Smooth muscle cell (in vitro differentiated cells): ENCODE data around the gene GRID1. TPM values are rescaled to one million over a fixed set of nuclear protein-coding genes. Genes with fewer than 3 reads are reported as not detected.

Experiments
- DNase-seq: peaks from one replicate; lab custom pipeline; 2025; ENCODE audit not compliant: unreplicated experiment; lab: John Stamatoyannopoulos, UW
- H2AFZ ChIP-seq: fragments of 200-600 bp; sonication (generic); 2 replicates; pipeline ENCODE4 v1.6.0; 2016; ENCODE audit warnings: antibody characterized with exemption, low read depth, mild to moderate bottlenecking
- H3F3A ChIP-seq: fragments of 200-600 bp; sonication (generic); 2 replicates; pipeline ENCODE4 v1.6.0; 2017; ENCODE audit warnings: antibody characterized with exemption, low read depth
- H3K27ac ChIP-seq: fragments of 200-600 bp; sonication (generic); 2 replicates; pipeline ENCODE4 v1.5.1; 2016; ENCODE audit warnings: low read depth, mild to moderate bottlenecking
- H3K27me3 ChIP-seq: fragments of 200-600 bp; sonication (generic); 2 replicates; pipeline ENCODE4 v1.6.1; 2016; ENCODE audit warnings: low read depth, mild to moderate bottlenecking
- H3K36me3 ChIP-seq: fragments of 200-600 bp; sonication (generic); 2 replicates; pipeline ENCODE4 v1.5.1; 2016; ENCODE audit warnings: low read depth
- H3K4me1 ChIP-seq: fragments of 200-600 bp; sonication (generic); 2 replicates; pipeline ENCODE4 v1.5.1; 2016; ENCODE audit warnings: low read depth
- H3K4me2 ChIP-seq: fragments of 200-600 bp; sonication (generic); 2 replicates; pipeline ENCODE4 v1.6.0; 2016; ENCODE audit warnings: mild to moderate bottlenecking
- H3K4me3 ChIP-seq: fragments of 200-600 bp; sonication (generic); 2 replicates; pipeline ENCODE4 v1.5.1; 2016; ENCODE audit warnings: mild to moderate bottlenecking
- H3K79me2 ChIP-seq: fragments of 200-600 bp; sonication (generic); 2 replicates; pipeline ENCODE4 v1.6.0; 2016; ENCODE audit warnings: low read depth, mild to moderate bottlenecking
- H3K9ac ChIP-seq: fragments of 200-600 bp; sonication (generic); 2 replicates; pipeline ENCODE4 v1.6.0; 2016; ENCODE audit warnings: low read depth
- H3K9me3 ChIP-seq: fragments of 200-600 bp; sonication (generic); replicated peaks from 2 replicates; pipeline ENCODE4 v1.5.1; 2016; ENCODE audit warnings: low read depth
- H4K20me1 ChIP-seq: fragments of 200-600 bp; sonication (generic); 2 replicates; pipeline ENCODE4 v1.6.0; 2016; ENCODE audit warnings: low read depth
- WGBS: methylation state at CpG from one replicate; pipeline ENCODE4 v1.1.7; 2016; ENCODE audit warnings: low lambda C conversion rate; 5-methylcytosine and 5-hydroxymethylcytosine counted together
- polyA plus RNA-seq: library from polyadenylated mRNA; unstranded; fragments of >200 nt; fragmentation: Nextera tagmentation; extraction: Ambion mirVana; gene quantifications from 2 replicates; pipeline ENCODE4 v1.2.1, GENCODE V29; 2016
- total RNA-seq: library from RNA; depleted of rRNA; stranded (reverse); fragments of >200 nt; gene quantifications from 2 replicates; pipeline ENCODE4 v1.2.3, GENCODE V29; 2014
- TF ChIP-seq, protein P1 (sequence below): fragments of 200-600 bp; sonication (generic); IDR thresholded peaks from 2 replicates; pipeline ENCODE4 v1.5.1; 2017; ENCODE audit warnings: borderline replicate concordance, mild to moderate bottlenecking, antibody characterized with exemption; ENCODE audit not compliant: insufficient read depth, poor library complexity, severe bottlenecking

GRID1 gene
- total and polyA plus RNA-seq, 2 experiments from 2014 or later: 4.4 to 7.4 TPM

DNA sequence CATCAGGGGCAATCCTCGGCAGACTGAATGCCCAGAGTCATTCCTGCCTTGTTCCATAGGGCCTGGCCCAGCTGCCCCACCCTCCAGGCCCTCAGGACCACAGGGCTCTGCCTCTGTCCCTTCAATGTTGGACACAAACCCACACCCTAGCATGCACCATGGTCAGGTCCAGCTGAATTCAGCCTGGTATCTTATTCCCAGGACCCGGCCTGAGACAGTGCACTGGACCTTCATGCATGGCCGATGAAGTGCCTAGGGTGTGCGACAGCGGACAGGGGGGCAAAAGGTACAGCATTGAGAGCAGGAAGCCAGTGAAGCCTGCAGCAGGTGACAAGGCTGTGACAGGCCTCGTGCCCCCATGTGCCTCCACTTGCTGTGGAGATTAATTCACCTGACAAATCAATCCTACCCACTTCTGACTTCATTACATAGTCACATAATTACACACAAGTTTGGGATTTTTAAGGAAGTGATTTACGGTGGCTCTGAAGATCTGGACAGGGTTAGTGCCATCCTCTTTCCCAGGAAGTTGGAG, 261.9 kb downstream of the GRID1 start:
- no peak for DNase-seq
- Histone ChIP-seq H3K79me2 (no peaks in the 10 kb centered on the region), H3K9ac (no peak overlapping the region), H3K27me3 (no peaks in the 10 kb centered on the region), H3K4me2 (no peak overlapping the region), H3K9me3 (no peaks in the 10 kb centered on the region), H2AFZ (no peak overlapping the region), H3K4me1 (peaks cover 6% of the 10 kb centered on the region), H3F3A (peaks cover 7% of the 10 kb centered on the region), H3K4me3 (no peak overlapping the region), H4K20me1 (no peaks in the 10 kb centered on the region), H3K27ac (no peak overlapping the region), H3K36me3 (no peaks in the 10 kb centered on the region)
- TF ChIP-seq, protein P1, sequence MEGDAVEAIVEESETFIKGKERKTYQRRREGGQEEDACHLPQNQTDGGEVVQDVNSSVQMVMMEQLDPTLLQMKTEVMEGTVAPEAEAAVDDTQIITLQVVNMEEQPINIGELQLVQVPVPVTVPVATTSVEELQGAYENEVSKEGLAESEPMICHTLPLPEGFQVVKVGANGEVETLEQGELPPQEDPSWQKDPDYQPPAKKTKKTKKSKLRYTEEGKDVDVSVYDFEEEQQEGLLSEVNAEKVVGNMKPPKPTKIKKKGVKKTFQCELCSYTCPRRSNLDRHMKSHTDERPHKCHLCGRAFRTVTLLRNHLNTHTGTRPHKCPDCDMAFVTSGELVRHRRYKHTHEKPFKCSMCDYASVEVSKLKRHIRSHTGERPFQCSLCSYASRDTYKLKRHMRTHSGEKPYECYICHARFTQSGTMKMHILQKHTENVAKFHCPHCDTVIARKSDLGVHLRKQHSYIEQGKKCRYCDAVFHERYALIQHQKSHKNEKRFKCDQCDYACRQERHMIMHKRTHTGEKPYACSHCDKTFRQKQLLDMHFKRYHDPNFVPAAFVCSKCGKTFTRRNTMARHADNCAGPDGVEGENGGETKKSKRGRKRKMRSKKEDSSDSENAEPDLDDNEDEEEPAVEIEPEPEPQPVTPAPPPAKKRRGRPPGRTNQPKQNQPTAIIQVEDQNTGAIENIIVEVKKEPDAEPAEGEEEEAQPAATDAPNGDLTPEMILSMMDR: no peak
- WGBS: 90% methylated on average over 7 of the region's 7 CpGs

DNA sequence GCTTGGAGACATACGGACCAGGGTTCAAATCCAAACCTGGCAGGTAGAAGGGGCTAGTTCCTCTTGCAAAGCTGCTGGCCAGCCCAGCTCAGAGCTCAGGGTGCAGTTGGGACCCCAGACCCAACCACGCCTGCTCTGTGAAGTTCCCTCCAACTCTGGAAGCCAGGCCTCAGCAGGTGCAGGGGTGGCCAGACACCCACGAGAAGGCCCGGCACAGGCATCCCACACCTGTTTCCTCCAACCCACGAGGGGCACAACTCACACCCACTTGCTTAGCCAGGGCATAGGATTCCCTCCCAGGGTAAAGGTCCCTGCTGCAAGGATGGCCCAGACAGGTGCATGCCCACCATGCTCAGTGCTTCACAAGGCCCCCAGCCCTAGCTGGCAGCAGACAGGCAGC, 262.4 kb downstream of the GRID1 start:
- H3K9me3 ChIP-seq: no peaks in the 10 kb centered on the region
- TF ChIP-seq, protein P1: no peak
- no peak overlapping the region for H3K27ac ChIP-seq
- no peaks in the 10 kb centered on the region for H3K79me2 ChIP-seq
- H3K4me3 ChIP-seq: no peak overlapping the region
- DNase-seq: no peak
- H2AFZ ChIP-seq: no peak overlapping the region
- no peaks in the 10 kb centered on the region for H3K36me3 ChIP-seq
- no peaks in the 10 kb centered on the region for H3K27me3 ChIP-seq
- no peak overlapping the region for H3K4me2 ChIP-seq
- peaks cover 7% of the 10 kb centered on the region for H3F3A ChIP-seq
- no peaks in the 10 kb centered on the region for H4K20me1 ChIP-seq
- WGBS: 91% methylated on average over 5 of the region's 5 CpGs
- peaks cover 6% of the 10 kb centered on the region for H3K4me1 ChIP-seq
- H3K9ac ChIP-seq: no peak overlapping the region

DNA sequence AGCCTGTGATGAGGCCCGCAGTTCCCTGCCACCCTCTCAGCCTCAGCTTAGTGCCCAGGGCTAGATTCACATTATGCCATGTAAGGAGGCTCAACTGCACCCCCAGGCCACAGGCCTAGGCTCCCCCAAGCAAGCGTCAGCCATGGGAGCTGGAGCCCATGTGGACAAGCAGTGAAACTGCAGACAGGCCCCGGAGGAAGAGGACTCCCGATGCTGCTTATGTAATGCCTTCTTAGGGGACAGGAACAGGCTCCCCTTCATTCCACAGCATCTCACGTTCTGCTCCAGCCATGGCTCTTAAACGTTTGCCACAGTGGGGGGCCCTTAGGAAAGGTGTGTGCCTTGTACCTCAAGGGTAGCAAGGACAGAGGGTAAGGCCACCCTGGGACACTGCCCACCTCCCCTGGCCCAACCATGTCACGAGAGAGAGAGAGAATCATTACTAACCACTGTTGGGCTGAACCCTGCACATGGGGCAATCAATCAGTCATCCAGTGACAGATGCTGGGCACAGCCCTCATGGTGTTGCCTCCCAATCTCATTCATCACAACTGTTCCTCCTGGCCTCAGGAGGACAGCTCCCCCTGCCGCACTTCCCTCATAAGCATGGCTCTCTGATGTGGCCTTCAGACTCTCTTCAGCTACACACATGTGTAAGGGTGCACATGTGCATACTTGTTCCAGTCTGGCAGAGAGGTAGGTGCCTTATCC, 263.0 kb downstream of the GRID1 start:
- TF ChIP-seq, protein P1: no peak
- 89% methylated on average over 8 of the region's 8 CpGs for WGBS
- DNase-seq: no peak
- no peak overlapping the region for H3K4me3 ChIP-seq
- no peaks in the 10 kb centered on the region for H3K79me2 ChIP-seq
- no peak overlapping the region for H3K27ac ChIP-seq
- no peaks in the 10 kb centered on the region for H3K27me3 ChIP-seq
- H3K4me1 ChIP-seq: peaks cover 6% of the 10 kb centered on the region
- H2AFZ ChIP-seq: no peak overlapping the region
- peaks cover 7% of the 10 kb centered on the region for H3F3A ChIP-seq
- H3K9me3 ChIP-seq: no peaks in the 10 kb centered on the region
- H3K36me3 ChIP-seq: no peaks in the 10 kb centered on the region
- no peak overlapping the region for H3K4me2 ChIP-seq
- no peak overlapping the region for H3K9ac ChIP-seq
- H4K20me1 ChIP-seq: no peaks in the 10 kb centered on the region

DNA sequence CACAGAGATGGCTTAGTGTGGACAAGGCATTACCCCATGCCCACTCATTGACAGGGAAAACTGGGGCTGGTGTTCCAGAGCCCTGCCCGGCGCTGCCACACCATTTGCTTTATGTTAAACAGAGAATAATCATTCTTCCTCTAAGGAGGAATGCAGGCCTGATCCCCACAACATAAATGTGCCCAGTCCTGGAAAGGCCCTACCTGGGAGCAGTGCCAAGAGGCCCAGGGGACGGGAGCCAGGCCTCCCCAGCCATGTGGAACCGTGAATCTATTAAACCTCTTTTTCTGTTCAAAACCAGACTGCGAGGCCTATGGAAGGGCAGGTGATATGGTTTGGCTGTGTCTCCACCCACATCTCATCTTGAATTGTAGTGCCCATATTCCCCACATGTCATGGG, 264.1 kb downstream of the GRID1 start:
- WGBS: 91% methylated on average over 5 of the region's 5 CpGs
- no peak overlapping the region for H3K4me3 ChIP-seq
- TF ChIP-seq, protein P1: no peak
- no peak overlapping the region for H2AFZ ChIP-seq
- H4K20me1 ChIP-seq: no peaks in the 10 kb centered on the region
- H3K4me2 ChIP-seq: no peak overlapping the region
- H3K79me2 ChIP-seq: no peaks in the 10 kb centered on the region
- no peaks in the 10 kb centered on the region for H3K27me3 ChIP-seq
- DNase-seq: no peak
- no peak overlapping the region for H3K9ac ChIP-seq
- peaks cover 6% of the 10 kb centered on the region for H3K4me1 ChIP-seq
- no peaks in the 10 kb centered on the region for H3K9me3 ChIP-seq
- no peaks in the 10 kb centered on the region for H3K36me3 ChIP-seq
- H3F3A ChIP-seq: peaks cover 7% of the 10 kb centered on the region
- H3K27ac ChIP-seq: no peak overlapping the region
